ENCODE measurements around the gene LYZL6.
A peak's percentile ranks its signal among the peaks of the same experiment; 100 is the strongest.
"Not testable (repeated sequence)": the region's sequence is repeated elsewhere in the genome, so short reads cannot be mapped to it uniquely, and the experiment has no call there.

Gene LYZL6

DNA sequence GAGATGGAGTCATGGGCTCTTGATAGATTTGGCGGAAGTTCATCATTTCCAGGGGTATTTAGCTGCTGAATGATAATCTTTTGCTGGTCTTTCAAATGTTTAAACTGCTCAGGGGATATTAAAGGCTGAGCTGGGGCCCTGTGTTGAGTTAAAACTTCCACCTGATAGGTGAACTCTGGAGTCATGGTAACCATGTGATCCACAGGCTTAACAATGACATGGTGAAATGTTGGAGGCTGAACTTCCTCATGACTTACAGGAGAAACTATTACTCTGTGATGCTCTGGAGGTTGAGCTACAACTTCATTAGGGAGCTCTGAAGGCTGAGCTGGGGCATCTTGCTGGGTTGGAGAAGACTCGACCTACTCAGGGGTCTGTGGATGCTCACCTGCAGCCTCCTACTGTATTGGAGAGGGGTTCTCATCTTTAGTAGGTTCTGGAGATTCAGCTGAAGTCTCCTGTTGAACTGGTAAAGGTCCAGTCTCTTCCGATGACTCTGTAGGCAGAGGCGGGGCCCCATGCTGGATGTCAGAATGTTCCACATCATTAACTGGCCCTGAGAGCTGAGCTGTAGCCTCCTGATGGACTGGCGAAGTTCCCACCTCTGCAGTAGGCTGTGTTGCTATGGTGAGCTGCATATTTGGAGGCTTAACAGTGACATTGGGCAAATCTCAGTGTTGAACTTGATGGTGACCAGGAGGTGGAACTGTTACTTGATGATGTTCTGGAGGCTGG lies 37.2 kb downstream of the LYZL6 start:
- DNase-seq: no peak

GRCh38 chr17:35903451-35903850 lies 40.1 kb downstream of the LYZL6 start:
- DNase-seq: no peak

DNA sequence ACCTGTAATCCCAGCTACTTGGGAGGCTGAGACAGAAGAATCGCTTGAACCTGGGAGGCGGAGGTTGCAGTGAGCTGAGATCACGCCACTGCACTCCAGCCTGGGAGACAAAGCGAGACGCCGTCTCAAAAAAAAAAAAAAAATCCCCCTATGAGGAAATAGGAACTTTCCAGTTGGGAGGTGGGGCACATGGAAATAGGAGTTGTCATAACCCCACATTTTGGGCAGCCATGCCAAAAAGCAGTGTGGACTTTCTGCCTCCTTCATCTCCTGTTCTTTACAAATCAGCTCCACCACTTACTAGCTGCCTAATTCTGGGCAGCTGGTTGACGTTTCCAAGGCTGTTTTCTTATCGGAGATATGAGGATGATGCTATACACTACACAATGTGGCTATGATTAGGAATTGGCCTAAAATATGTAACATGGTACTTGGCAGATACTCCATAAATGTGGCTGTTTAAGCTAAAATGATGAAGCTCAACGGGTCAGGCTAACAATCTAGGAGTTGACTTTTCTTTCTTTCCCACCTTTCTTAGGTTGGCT lies 41.8 kb downstream of the LYZL6 start:
- no peak for DNase-seq

DNA sequence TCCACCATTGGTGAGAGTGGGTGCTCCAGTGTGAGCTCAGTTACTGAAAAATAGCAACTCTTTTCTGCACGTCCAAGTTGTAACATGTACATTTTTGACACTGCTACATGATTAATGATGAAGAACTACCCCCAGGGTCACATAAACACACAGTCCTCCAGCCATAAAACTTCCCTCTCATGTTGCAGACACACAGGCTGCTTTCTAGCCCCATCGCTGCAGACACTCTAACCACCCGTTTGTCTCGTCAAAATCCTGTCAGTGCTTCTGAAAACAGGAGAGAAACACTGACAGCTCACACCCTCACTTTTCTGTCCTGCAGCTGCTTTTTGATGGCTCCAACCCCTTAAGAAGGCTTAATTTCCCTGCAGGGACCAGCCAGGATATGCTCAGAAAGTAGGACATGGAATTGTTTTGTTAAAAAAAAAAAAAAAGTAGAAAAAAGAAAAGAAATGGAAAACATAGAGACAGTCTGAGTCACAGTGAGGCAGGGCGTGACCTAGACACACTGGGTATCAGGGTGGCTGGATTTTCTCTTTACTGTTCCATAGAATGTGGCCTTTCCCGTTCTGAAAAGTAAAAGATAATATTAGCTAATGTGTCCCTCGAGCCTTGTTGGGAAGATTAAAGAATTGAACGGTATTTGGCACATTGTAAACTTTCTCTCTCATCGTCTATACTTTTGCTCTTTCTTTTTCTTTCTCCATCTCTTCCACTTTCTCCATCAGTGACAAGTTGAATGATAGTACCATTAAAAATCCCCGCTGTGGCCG lies 42.6 kb downstream of the LYZL6 start:
- DNase-seq: no peak

GRCh38 chr17:35900280-35900679 lies 43.2 kb downstream of the LYZL6 start:
- no peak for DNase-seq

DNA sequence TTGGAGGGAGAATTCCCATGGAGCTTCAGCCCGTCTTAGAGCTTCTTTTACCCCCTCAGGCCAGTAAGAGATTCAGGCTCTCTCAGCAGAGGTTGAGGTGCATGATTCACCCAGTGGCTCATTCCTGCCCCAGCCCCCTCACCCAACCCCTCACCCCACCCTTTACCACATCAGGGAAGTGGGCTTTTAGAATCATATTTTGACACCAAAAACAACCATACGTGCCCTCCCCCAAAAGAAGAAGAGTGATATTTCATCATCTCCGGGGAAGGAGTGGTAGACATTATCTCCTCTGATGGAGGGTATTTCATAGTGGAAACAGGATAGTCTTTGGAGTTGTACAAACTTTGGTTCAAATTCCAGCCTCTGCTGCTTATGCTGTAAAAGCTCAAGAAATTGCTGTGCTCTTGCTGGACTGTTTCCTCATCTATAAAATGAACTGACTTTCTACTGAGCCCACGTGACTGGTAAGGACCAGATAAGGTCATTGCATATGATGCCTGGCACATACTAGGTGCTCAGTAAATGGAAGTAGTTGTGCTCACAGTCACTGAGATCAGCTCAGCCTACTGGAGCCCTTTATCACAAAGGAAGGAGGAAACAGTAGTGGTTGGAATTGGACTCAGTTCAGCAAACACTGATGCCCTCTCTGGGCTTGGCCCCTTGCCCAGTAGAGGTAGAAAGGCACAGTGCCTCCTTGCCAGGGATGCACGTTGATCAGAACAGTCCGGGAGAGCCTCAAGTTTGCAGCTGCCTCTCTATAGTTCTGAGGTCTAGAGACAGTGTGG lies 45.0 kb downstream of the LYZL6 start:
- no peak for DNase-seq

DNA sequence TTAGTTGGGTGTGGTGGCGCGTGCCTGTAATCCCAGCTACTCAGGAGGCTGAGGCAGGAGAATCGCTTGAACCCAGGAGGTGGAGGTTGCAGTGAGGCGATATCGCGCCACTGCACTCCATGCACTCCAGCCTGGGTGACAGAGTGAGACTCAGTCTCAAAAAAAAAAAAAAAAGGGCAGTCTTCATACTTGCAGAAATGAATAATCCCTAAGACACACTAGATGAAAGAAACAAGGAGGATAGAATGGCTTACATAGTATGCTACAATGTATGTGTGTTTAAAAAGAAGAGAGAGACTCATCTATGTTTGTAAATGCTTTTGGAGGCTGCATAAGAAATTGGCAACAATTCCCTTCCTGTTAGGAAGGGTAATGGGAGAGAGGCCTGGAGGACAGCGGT lies 45.7 kb downstream of the LYZL6 start:
- DNase-seq: not testable (repeated sequence)

DNA sequence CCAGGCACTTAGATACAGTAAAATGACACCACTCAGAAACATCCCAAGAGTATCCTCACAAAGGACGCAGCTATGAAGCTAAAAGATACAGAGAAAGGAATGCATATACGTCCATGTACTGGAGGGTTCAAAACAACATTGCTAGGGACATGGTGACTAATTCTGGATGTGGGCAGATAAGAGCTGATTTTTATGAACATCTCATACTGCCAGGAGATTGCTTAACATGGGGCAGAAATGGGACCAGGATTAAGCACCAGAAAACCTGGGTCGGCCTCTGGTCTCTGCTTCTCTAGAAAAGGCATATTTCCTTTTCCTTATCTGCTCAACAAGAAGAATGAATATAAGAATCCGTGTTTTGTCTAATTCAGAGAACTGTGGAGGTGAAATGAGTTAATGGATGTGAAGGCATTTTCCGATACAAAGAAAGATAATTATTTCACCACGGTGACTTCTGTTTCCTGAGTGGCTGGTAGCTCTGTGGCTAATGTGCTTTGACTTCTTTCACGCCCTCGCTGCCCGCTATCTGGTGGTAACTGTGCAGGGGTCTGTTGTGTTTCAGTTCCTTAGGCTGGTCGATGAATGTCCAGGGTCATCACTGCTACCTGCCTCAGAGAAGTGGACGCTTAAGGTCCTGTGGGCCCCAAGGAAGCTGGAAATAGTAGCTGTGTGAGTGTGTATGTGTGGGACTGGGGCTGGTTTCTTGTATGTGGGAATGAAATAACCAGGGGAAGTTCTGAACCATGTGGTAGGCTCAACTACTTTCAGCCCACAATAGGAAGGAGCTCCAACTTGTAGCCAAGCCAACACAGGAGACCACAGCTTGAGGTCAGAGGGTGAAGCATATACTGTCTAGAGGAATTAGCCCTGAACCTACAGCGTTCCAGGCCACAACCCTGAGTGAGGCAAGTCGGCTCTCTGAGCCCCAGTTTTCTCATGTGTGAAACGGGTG lies 47.6 kb downstream of the LYZL6 start:
- peak; percentile 87 for DNase-seq

DNA sequence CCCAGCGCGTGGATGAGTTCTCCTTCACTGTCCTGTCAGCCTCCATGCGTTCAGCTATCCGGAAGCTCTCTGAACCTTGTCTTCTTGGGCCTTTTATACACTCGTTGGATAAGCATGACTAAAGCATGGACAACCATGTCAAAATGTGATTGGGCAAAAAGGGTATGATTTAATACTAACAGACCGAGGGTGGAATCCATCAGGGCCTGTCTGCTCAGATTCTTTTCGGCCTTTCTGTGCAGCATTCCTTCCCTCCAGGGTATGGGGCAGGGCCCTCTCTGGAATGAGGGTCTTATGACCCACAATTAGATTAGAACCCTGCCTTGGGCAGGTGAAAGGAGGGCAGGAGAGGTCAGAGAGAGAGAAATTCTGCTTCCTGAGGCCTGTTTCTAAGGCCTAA lies 49.3 kb downstream of the LYZL6 start:
- no peak for DNase-seq

- DNase-seq: no peak
Observed at GRCh38 chr17:35893751-35894150, 49.8 kb downstream of the LYZL6 start.

DNA sequence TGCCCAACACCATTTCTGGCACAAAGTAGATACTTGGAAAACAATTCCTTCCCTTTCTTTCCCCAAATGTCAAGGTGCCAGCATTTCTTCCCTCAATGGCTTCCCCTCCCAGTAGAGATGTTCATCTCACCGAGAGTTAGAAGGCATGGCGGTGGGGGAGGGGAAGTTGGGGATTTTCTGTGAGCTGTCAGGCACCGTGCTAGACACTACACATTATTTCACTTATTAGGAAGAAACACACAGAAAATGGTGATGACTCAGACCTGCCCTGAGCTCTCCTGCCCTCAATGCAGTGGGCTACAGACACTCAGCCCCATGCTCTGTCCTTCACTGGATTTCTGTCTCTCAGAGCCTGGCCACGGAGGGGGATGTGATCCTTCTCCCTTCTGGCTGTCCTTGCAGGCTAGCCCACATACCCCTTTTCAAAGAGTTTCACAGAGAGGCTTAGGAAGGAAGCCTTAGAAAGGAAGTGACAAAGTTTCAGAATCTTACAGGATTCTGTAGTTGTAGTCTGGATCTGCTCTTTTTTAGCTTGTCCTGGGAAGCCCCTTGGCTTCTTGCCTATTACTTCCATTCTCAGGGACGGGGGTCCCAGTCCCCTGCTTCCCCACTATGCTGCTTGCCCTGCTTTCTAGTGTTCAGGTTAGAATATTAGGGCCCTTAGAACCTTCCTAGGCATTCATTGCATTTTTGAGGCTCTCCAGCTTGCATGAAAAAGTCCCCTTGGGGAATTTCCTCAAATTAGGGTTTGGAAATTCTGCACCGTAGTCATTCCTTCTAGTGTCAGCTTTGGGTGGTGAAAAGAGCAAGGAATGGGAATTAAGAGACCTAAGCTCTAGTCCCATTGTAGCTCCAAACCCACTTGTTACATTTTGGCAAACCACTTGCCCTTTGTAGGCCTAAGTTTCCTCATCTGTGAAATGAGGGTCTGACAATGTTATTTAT lies 51.1 kb downstream of the LYZL6 start:
- DNase-seq: peak; percentile 13

DNA sequence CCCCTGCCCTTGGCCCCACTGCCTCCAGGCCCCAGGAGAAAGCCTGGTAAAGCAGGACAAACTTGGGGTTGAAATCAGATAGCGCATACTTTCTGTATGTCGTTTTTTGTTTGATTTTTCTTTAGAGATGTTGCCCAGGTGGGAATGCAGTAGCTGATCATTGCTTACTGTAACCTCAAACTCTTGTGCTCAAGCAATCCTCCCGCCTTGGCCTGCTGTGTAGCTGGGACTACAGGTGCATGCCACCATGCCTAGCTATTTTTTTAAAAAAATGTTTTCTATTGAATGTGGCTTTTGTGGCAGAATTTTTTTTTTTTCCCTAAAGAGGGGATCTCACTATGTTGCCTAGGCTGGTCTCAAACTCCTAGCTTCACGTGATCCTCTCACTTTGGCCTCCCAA lies 52.2 kb downstream of the LYZL6 start:
- DNase-seq: no peak

- no peak for DNase-seq
Observed at GRCh38 chr17:35890774-35891155, 52.7 kb downstream of the LYZL6 start.

DNA sequence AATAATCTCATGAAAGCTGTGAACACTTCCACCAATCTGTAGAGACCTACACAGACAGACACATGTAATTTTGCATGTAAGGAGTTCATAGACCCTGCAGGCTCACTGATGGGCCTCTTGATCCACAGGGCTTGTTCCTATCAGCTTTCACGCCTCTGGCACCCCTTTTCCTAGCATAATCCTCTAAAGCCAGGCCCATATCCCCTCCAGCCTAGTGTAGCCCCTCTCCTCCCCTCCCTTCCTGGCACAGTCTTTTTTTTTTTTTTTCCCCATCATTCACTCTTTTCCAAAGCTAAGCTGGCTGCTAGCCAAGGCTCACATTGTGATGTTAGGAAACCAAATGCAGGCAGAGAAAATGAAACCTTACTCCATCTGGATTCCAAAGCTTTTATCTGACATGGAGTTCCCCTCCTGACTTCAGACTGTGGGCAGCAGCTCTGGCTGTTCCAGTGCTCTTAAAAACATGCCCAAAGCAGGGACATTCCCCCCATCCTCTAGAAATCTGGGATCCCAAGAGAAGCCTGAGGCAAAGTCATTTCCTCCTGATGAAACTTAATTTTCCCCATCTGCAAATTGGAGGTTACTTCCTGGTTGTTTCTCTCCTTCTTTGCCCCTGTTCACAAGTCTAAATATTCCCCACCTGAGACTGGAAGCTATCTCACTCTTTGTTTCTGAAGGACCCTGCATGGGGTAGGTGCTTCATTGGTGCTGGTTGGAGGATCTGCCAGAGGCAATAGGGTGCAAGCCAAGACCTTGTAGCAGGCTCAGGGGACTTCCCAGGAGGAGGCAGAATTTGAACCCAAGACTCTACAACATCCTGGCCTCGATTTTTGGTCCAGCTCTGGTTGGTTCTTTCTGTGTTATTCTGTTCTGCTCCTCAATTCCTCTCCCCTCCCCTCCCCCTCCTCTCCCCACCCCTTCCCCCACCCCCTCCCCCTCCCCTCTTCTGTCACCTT lies 53.4 kb downstream of the LYZL6 start:
- no peak for DNase-seq

GRCh38 chr17:35889241-35889640 lies 54.3 kb downstream of the LYZL6 start:
- DNase-seq: no peak
